GM21619 (cell line): Measurements from ENCODE around the gene ASCC1.
"Not testable (repeated sequence)": the region's sequence is repeated elsewhere in the genome, so short reads cannot be mapped to it uniquely, and the experiment has no call there.

Experiments
- ATAC-seq: cut with Tn5 transposase; IDR thresholded peaks from one replicate; pipeline ENCODE4 v1.9.1; 2021; ENCODE audit not compliant: unreplicated experiment

The ASCC1 gene

GRCh38 chr10:72133517-72133916 is 82.6 kb downstream of the ASCC1 start:
- ATAC-seq: peak; percentile 88

- no peak for ATAC-seq
Measured at GRCh38 chr10:72132854-72133253, 83.2 kb downstream of the ASCC1 start.

GRCh38 chr10:72127571-72127970 is 88.5 kb downstream of the ASCC1 start:
- ATAC-seq: no peak

- no peak for ATAC-seq
Measured at GRCh38 chr10:72126872-72127232, 89.2 kb downstream of the ASCC1 start.

GRCh38 chr10:72126184-72126871 is 89.7 kb downstream of the ASCC1 start:
- no peak for ATAC-seq

- ATAC-seq: no peak
Measured at GRCh38 chr10:72124989-72125388, 91.1 kb downstream of the ASCC1 start.

GRCh38 chr10:72124381-72124780 is 91.7 kb downstream of the ASCC1 start:
- no peak for ATAC-seq

- no peak for ATAC-seq
Measured at GRCh38 chr10:72123616-72124015, 92.5 kb downstream of the ASCC1 start.

GRCh38 chr10:72122221-72122620 is 93.9 kb downstream of the ASCC1 start:
- ATAC-seq: no peak

GRCh38 chr10:72121389-72121788 is 94.7 kb downstream of the ASCC1 start:
- ATAC-seq: no peak

- ATAC-seq: no peak
Measured at GRCh38 chr10:72116372-72116771, 99.7 kb downstream of the ASCC1 start.

- ATAC-seq: no peak
Measured at GRCh38 chr10:72114706-72115450, 101.2 kb downstream of the ASCC1 start.

GRCh38 chr10:72110673-72111401 is 105.2 kb downstream of the ASCC1 start:
- no peak for ATAC-seq

- ATAC-seq: no peak
Measured at GRCh38 chr10:72109636-72110157, 106.4 kb downstream of the ASCC1 start.

- ATAC-seq: no peak
Measured at GRCh38 chr10:72108830-72109635, 107.0 kb downstream of the ASCC1 start.

- not testable (repeated sequence) for ATAC-seq
Measured at GRCh38 chr10:72108004-72108370, 108.1 kb downstream of the ASCC1 start.

GRCh38 chr10:72107325-72108003 is 108.6 kb downstream of the ASCC1 start:
- no peak for ATAC-seq

GRCh38 chr10:72106896-72107295 is 109.2 kb downstream of the ASCC1 start:
- no peak for ATAC-seq

- no peak for ATAC-seq
Measured at GRCh38 chr10:72106154-72106849, 109.8 kb downstream of the ASCC1 start.

GRCh38 chr10:72105710-72106109 is 110.4 kb downstream of the ASCC1 start:
- ATAC-seq: no peak
